NOMO-1 treated with DMSO at 0.1 percent for 48 hours (cell line): ENCODE results near the gene MARS1.
"Not testable (repeated sequence)": the region's sequence is repeated elsewhere in the genome, so short reads cannot be mapped to it uniquely, and the experiment has no call there.

Source experiments
- DNase-seq: peaks from one replicate; lab custom pipeline; 2025; ENCODE audit not compliant: unreplicated experiment; lab: John Stamatoyannopoulos, UW

The MARS1 gene

GRCh38 chr12:57547288-57548012 is 59.6 kb downstream of the MARS1 start:
- DNase-seq: no peak

DNA sequence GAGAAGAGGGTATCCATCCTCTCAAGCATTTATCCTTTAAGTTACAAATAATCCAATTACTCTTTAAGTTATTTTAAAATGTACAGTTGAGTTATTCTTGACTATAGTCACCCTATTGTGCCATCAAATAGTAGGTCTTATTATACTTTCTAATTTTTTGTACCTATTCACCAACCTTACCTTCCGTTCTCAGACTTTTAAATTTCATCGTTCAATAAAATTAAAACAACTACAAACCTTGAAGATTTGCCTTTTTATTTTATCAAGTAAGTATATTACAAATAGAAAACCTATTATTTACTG is 60.1 kb downstream of the MARS1 start:
- no peak for DNase-seq

DNA sequence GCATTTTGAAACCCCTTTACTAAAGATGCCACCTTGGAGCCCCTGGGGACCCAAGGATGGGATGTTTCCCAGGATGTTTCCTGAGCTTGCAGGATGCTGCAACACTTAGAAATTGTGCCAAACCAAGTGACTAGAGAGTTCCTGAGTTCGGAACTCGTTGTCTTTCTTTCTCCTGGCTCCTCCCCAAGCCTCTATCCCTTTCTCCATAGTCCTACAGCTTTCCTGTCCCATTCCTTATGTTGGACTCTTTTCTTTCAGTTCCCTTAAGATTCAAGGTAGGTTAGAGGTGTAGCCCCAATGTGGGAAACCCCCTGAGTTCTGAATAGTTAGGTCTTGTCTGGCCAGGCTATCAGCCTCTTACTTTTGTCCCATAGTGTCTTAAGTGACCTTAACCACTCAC is 60.6 kb downstream of the MARS1 start:
- DNase-seq: no peak

- no peak for DNase-seq
These were observed 61.5 kb downstream of the MARS1 start for GRCh38 chr12:57549203-57549908.

DNA sequence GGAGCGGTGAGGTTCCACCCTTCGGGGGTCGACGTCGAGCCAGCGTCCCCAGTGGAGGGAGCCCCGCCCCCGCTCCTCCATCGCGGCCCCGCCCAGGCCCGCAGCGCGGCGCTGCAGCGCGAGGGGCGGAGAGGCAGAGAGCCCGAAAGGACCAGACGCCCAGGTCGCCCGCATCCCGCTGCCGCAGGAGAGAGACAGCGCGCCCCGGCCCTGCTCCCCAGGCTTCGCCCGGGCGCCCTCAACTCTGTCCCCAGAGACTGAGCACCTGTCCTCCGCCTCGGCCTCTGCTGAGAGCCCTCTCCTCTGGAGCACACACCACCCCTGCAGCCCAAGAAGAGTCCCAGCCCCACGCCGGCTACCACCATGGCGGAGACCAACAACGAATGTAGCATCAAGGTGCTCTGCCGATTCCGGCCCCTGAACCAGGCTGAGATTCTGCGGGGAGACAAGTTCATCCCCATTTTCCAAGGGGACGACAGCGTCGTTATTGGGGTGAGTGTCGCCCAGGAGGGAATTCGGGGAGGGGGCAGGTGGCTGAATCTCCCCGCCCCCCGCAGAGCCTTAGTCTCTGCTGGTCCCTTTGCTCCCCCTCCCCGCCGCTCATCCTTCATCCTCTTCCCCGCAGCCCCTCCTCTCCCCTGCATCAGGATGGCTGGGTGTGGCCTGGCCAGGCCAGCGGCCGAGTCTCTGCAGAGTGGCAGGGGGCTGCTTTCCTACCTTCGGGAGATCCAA is 62.2 kb downstream of the MARS1 start, which contains the start of gene KIF5A:
Gene KIF5A, plus strand, starts transcription at position 136 of the 732 bp plus-strand sequence. Its CDS starts 228 bp downstream, at position 364.
- DNase-seq: no peak

DNA sequence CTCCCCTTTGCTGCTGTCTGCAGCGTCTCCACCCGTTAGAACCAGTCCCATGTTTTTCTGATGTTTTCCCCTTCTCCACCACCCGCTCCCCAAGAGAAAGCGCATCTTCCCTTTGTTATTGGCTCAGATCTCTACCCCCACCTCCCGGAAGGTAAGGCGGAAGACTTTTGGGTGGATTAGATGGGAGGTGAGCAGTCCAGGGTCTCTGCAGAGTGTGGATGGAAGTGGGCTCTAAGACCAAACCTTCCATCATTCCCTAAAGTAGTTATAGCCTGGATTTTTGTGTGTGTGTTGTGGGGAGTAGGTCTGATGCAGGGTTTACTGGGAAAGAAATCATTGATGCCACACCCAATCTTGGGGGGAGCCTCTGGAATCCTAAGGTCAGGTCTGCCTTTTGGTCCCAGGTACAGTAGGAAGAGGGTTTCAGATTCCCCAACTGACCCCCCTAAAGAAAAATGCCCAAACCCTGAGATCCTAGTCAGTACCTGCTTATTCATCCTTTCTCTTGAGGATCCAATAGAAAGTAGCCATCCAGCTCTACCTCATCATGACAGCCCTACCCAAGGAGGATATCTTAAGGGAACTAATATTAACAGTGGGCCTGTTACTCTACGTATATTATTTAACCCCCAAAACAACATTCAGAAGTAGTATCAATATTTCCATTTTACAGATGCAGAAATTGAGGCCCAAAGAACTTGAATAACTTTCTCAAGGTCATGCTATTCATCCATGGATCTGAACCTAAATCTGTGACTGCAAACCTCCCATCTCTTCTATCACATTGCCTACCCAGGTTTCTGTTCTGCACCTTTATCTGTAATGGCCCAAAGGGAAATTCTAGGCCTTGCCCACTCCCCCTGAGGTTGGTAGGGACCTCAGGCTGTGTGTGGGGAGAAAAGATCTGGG is 63.0 kb downstream of the MARS1 start:
- no peak for DNase-seq

DNA sequence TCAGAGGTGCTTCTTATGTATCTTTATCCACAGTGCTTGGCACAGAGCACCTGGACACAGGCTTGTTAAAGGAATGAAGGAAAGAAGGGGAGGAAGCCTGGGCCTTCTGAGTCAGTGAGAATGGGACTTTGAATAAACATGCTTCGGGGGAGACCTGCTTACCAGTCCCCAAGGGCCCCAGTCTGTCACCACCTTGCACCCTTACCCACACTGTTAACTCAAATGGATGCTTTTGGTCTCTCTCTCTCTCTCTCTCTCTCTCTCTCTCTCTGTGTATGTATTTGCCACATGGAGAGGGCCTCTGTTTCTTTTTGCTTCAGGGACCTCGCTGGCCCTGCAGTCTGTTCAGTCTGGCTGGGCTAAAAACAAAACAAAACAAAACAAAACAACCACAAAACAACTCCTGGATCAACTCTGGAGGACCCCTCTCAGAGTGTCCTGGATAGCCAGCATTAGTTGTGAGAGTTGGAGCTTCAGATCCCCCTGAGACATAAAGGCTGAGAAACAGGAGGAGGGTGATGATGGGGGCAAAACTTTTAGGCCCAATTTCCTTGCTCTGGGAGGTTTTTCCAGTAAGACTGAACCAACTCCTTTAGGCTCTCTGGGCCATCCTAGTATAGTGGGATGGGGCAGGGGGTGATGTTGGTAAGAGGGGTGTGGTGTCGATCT is 63.9 kb downstream of the MARS1 start:
- no peak for DNase-seq

DNA sequence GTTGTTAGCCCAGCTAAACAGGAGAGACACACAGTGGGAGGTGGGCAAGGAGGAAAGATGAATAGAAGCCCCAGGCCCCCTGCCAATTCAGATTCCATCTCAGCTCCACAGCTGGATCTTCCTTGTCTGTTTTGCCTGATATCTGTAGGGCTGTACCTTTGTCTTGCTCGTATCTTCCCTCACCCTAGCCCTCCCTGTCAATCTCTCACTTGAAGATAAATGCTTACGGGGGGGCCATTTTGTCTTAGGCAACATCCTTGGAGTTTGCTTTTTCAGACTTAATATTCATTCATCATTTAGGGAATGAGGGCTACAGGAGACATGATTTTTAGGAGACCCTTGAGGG is 64.4 kb downstream of the MARS1 start:
- no peak for DNase-seq

DNA sequence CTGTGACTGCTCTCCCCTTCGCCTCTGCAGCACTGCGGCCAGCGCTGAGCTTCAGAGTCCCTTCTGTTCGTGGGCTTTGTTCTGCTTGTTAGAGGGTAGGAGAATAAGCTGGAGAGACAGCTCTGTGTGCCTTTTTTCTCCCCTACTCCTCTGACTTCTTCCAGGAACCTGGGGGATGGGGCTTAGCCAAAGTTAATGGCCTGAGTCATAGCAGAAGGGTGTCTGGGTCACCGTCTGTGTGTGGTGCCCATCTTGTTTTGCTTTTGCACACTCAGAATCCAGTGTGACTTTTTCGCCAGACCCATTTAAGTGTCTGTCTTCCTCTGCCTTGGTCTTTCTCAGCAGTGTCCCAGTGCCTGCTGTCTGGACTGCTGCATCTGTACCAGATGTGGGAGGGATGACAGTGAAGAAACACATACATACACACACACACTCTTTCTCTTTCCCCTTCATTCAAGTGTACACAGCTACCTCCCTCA is 65.0 kb downstream of the MARS1 start:
- DNase-seq: no peak

DNA sequence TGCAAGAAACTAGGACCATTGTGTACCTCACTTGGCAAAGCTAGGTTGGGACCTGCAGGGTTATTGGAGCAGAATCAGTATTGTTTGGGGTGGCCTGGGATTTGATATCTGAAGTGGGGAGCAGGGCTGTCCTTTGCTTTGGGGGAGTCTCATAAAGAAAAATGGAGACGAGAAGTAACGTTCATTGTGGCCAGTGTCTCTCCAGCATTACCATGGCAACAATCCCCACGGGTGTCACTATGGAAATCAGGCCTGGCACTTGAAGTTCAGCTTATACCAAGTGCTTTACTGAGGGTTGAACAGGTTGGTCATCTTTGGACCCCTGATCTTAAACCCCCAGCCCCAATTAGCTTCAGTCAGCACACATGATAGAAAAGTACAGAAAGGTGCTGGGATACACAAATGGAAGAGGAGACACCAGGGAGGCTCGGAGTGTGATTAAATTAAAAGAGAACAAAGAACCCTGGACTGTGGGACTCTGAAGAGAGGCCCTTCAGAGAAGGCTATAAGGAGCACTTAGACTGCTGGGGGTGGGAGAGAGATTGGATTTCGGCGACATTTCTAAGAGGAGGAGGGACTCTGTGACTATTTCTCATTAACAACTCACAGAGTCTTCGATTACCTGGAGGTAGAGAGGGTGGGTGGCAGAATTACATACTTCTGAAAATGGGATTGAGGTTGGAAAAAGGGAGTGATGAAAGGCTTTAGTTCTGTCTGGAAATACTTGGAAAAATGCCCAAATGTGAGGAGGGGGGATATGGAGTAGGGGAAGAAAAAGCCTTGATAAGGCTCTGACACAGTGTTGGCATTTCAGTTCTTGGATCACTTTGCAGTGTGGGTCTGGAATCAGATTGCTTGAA is 65.7 kb downstream of the MARS1 start:
- no peak for DNase-seq

- no peak for DNase-seq
These were observed 66.6 kb downstream of the MARS1 start for GRCh38 chr12:57554453-57554852.

DNA sequence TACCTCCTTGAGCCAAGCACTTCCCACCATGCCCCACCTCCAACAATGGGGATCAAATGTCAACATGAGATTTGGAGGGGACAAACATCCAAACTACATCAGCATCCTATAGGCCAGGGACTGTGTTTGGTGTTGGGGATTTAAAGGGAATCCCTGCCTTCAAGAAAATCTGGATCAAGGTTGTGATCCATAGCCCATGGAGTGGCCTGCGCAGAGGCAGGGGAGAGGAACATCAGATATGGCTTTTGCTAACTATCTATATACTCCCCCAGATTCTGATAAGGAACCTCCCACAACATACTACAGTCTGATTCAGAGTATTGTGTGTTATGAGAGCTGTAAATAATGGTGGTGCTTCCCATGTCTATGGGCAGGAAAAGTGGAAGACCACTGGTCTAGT is 67.0 kb downstream of the MARS1 start:
- no peak for DNase-seq

DNA sequence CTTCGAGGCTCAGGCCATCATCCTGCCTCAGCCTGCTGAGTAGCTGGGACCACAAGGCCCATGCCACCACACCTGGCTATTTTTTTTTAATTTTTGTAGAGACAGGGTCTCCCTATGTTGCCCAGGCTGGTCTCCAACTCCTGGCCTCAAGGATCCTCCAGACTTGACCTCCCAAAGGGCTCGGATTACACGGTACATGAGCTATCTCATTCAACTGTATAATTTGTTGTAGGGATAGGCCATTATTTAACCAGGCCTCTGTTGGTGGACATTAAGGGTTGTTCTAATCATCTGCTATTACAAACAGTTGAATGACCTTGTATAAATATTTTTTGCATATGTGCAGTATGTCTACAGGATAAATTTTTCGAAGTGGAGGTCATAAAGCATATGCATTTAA is 71.0 kb downstream of the MARS1 start:
- DNase-seq: no peak

DNA sequence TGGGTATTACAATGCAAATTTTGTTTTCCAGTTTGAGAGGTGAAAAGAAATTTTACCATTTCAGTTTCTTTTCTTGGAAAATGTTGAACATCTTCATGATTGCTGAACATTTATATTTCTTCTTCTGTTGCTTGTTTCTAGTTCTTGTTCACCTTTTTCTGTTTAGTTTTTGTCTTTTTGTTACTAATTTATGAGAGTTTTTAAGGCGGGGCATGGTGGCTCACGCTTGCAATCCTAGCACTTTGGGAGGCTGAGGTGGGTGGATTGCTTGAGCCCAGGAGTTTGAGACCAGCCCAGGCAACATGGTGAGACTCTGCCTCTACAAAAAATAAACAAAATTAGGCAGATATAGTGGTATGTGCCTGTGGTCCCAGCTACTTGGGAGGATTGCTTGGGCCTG is 72.6 kb downstream of the MARS1 start:
- no peak for DNase-seq

- not testable (repeated sequence) for DNase-seq
These were observed 73.2 kb downstream of the MARS1 start for GRCh38 chr12:57561117-57561516.

GRCh38 chr12:57563358-57563757 is 75.5 kb downstream of the MARS1 start:
- DNase-seq: no peak

DNA sequence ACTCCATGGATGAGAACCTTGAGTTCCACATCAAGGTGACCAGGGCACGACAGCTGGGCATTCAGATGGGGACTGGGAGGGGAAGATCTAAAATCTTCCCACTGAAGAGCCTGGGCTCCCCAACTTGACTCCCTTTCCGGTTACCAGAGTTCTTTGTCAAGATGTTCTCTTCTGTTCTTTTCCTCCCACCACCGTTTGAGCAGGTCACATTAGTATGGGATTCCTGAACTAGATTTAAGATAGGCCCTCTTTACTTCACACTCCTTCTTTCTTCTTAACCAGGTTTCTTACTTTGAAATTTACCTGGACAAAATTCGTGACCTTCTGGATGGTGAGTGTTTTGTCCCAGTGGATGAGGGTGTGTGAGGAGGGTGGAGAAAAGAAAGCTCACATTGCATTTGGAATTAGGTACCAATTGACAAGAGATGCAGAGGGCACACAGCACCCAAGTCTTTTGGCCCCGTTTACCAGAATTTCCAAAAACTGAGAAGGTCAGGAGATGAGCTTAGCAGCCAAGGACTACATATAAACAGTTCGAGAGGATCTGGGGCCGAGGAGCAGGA is 76.4 kb downstream of the MARS1 start:
- no peak for DNase-seq
